HG02885 (cell line): Measurements from ENCODE around the gene MED12L.
"Not testable (repeated sequence)": the region's sequence is repeated elsewhere in the genome, so short reads cannot be mapped to it uniquely, and the experiment has no call there.

Experiments used
- ATAC-seq: cut with Tn5 transposase; IDR thresholded peaks from one replicate; pipeline ENCODE4 v1.9.1; 2021; ENCODE audit warnings: mild to moderate bottlenecking; ENCODE audit not compliant: unreplicated experiment, poor library complexity

MED12L gene

GRCh38 chr3:151350656-151351055 lies 265.2 kb downstream of the MED12L start:
- no peak for ATAC-seq

DNA sequence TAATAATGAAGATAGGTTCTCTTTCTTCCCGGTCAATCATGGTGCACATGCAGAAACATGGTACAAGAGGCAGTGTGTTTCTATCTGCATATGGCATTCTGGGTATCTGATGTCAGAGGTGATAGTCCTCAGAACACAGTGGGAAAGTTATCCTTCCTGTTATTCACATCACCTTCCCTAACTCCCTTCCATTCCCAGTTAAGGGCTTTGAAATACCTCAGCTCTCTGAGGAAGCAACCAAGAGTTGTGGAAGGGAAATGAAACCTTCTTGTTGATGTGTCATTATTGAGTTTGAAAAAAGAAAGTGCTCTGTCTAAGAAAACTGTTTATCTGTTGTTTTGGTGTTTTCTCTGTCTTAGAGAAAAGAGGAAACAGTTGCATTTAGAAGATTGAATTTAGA lies 265.8 kb downstream of the MED12L start:
- peak; percentile 94 for ATAC-seq

GRCh38 chr3:151351648-151352047 lies 266.2 kb downstream of the MED12L start:
- ATAC-seq = peak; percentile 23

GRCh38 chr3:151356794-151357462 lies 271.5 kb downstream of the MED12L start:
- no peak for ATAC-seq

DNA sequence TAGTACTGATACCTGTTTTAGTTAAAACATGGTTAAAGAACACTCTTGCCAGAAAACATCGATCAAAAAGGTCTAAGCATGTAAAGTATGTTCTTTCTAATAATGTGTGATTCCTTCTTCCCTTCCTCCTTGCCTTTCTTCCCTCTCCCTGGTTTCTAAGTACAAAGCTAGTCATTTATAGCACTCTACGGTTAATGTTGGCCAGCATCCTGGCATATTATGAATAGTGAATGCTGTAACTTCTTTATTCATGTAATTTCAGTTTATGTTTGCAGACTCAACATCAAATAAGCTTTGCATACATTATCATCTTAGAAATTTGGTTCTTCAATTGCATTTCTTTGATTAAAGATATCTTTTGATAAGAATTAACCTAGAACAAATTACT lies 272.0 kb downstream of the MED12L start:
- ATAC-seq = no peak

- ATAC-seq = no peak
Measured at GRCh38 chr3:151362751-151363174, 277.3 kb downstream of the MED12L start.

DNA sequence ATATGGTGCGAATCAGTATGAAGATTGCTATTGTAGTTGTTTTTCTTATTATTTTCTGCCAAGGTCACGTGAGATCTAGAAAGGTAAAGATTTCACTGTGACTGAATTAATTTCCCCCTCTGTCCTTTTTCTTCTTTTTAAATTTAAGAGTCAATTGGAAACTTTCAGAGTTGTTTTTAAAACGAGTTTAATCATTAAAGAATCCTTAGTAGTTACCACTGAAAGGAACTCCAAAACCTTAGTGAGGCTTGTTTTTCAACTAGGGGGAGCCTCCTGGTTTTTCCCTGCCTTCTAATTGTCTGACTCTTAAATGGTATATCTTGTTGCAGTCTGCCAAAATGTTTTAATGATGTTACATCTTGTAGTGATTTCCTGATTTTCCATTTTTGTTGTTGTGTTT lies 281.5 kb downstream of the MED12L start:
- ATAC-seq = no peak

- ATAC-seq = no peak
Measured at GRCh38 chr3:151367448-151367847, 282.0 kb downstream of the MED12L start.

GRCh38 chr3:151371526-151371925 lies 286.1 kb downstream of the MED12L start:
- no peak for ATAC-seq

- no peak for ATAC-seq
Measured at GRCh38 chr3:151372063-151372820, 286.8 kb downstream of the MED12L start.

- peak; percentile 73 for ATAC-seq
Measured at GRCh38 chr3:151377768-151378385, 292.4 kb downstream of the MED12L start.

GRCh38 chr3:151379083-151379734 lies 293.7 kb downstream of the MED12L start:
- ATAC-seq = peak; percentile 30

GRCh38 chr3:151382671-151383070 lies 297.2 kb downstream of the MED12L start:
- peak; percentile 35 for ATAC-seq

- no peak for ATAC-seq
Measured at GRCh38 chr3:151383111-151383510, 297.6 kb downstream of the MED12L start.

DNA sequence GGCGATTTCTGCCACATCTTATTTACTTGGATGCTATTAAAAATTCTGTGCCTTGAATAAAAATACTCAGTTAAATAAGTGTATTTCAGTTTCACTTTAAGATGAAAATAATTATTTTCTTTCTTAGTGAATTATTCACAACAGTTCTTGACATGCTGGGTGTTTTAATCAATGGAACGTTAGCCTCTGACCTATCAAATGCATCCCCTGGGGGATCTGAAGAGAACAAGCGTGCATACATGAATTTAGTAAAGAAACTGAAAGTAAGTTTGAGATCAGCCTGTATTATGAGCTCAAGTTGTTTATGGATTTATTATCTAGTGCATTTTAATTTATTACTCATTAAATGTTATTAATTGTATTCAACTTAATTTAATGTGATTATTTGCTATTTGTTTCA lies 298.5 kb downstream of the MED12L start:
- ATAC-seq = peak; percentile 30

GRCh38 chr3:151384741-151385174 lies 299.3 kb downstream of the MED12L start, which contains the start of gene P2RY12:
Gene P2RY12 (minus strand): TSS chr3:151384753. CDS start chr3:151338845, 45,908 bp downstream.
- ATAC-seq = peak; percentile 60

DNA sequence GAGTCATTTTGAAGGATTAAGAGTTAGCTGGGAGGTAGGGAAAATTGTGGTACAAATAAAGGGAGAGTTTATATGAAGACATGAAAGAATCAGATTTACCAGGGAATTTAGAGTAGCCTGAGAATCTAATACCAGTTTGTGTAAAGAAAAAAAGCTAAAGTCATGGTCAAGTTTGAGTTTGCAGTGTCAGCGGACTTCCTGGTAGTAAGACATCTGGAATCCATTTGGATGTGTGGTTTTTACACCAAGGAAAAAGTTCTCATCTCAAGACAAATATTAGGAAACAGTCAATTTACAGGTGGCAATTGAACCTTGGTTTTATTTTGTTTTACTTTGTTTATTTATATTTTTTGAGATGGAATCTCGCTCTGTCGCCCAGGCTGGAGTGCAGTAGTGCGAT lies 300.6 kb downstream of the MED12L start:
- no peak for ATAC-seq

GRCh38 chr3:151387432-151387831 lies 302.0 kb downstream of the MED12L start:
- peak; percentile 17 for ATAC-seq

DNA sequence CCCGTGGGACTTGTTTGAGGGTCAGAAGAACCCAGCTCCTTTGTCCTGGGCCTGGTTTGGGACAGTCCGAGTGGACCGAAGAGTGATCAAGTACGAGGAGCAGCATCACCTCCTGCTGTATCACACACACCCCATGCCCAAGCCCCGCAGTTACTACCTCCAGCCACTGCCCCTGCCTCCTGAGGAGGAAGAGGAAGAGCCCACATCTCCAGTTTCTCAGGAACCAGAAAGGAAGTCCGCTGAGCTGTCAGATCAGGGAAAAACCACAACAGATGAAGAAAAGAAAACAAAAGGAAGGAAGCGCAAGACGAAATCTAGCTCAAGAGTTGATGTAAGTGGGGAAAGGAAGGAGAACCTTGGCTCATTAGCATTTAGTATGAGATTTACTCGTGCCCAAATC lies 302.4 kb downstream of the MED12L start:
- ATAC-seq = peak; percentile 27

DNA sequence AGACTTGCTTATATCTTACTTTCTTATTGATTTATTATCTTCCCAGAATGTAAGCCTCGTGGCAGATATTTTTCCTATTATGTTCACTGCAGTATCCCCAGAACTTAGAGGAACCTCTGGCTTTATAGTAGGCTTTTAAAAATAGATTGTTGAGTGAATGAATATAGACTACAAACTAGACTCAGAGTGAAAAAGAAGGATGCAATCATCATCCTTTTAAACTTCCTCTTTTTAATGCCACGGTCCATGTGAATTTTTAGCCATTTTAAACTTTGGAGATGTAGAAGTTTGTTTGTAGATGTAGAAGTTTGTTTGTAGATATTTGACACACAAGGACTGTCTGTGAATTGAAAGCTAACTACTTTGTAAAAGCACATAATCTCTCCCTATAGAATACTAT lies 306.3 kb downstream of the MED12L start:
- no peak for ATAC-seq

DNA sequence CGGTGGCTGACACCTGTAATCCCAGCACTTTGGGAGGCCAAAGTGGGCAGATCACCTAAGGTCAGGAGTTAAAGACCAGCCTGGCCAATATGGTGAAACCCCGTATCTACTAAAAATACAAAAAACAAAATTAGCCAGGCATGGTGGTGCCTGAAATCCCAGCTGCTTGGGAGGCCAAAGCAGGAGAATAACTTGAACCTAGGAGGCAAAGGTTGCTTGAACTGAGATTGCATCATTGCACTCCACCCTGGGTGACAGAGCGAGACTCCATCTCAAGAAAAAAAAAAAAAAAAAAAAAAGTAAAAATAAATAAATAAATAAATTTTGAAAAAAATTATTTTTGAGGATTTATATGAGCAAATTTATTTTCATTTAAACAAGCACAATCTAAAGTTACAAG lies 306.7 kb downstream of the MED12L start:
- not testable (repeated sequence) for ATAC-seq
